HepG2 (cell line): ENCODE measurements around the gene FBF1. TPM values are rescaled to one million over a fixed set of nuclear protein-coding genes. Genes with fewer than 3 reads are reported as not detected.

Source experiments
- ATAC-seq: fragments of 200-7000 bp; cut with Tn5 transposase; 3 replicates; pipeline ENCODE4 v1.9.1; 2020; ENCODE audit warnings: mild to moderate bottlenecking, moderate library complexity
- BruUV-seq: library from RNA; stranded (reverse); fragments of 400-500 nt; replicated peaks from 2 replicates; lab custom pipeline; 2021; lab: Mats Ljungman, UMichigan
- CTCF ChIA-PET: fragments of 300-600 bp; formaldehyde crosslinking; extraction: SDS; loops from one replicate; lab custom pipeline; 2021; ENCODE audit warnings: low total read pairs, inconsistent platforms, low intra/inter-chr PET ratio; lab: Yijun Ruan, JAX
- POLR2A ChIA-PET: fragments of 350-600 bp; sonication (Branson Sonifier 250); formaldehyde crosslinking; loops from one replicate; lab custom pipeline; 2020; ENCODE audit warnings: antibody characterized with exemption, inconsistent platforms; lab: Yijun Ruan, JAX
- DNase-seq: peaks from one replicate; pipeline ENCODE4 v3.0.0-alpha.2; 2015; ENCODE audit warnings: low spot score
- FAIRE-seq: peaks from 3 replicates; lab custom pipeline; 2011; peaks lifted over from hg19 to GRCh38; lab: Jason Lieb, UNC
- H2AFZ ChIP-seq: one replicate; pipeline ENCODE4 v1.6.1; 2011; ENCODE audit warnings: low read length, inconsistent platforms
- H3K27ac ChIP-seq: fragments of 300-600 bp; 3 replicates; pipeline ENCODE4 v1.8.0; 2011; ENCODE audit warnings: mixed run types, mild to moderate bottlenecking, mixed read lengths, low read length, inconsistent platforms; ENCODE audit not compliant: insufficient read depth; ENCODE audit errors: extremely low read length
- H3K27me3 ChIP-seq, 2 experiments: fragments of 200-600 bp in 1 of 2; 2 replicates in 1 of 2; 3 replicates in 1 of 2; pipeline versions ENCODE4 v1.6.0 to v1.8.0; 2011; ENCODE audit warnings: low read length in 2 of 2, mild to moderate bottlenecking in 2 of 2, moderate library complexity in 2 of 2, inconsistent platforms in 1 of 2; ENCODE audit not compliant: insufficient read depth in 2 of 2, control insufficient read depth in 1 of 2
- H3K36me3 ChIP-seq, 2 experiments: fragments of 200-600 bp in 1 of 2; replicated peaks in 1 of 2; 2 replicates in 1 of 2; 3 replicates in 1 of 2; pipeline versions ENCODE4 v1.5.1 to v1.8.0; 2011; ENCODE audit warnings: low read length in 2 of 2, inconsistent platforms in 1 of 2; ENCODE audit not compliant: insufficient read depth in 2 of 2, control insufficient read depth in 1 of 2
- H3K4me1 ChIP-seq: 2 replicates; pipeline ENCODE4 v1.5.1; 2012; ENCODE audit warnings: low read length, inconsistent platforms; ENCODE audit not compliant: insufficient read depth
- H3K4me2 ChIP-seq: 2 replicates; pipeline ENCODE4 v1.6.0; 2011; ENCODE audit warnings: low read depth, low read length, inconsistent platforms
- H3K4me3 ChIP-seq, 3 experiments: fragments of 200-600 bp in 1 of 3; sonication (generic), shearing (Covaris generic) in 1 of 3; replicated peaks in 1 of 3; 2 replicates each; pipeline ENCODE4 v1.5.1; 2011 to 2016; ENCODE audit warnings: low read length in 3 of 3, inconsistent platforms in 2 of 3, low read depth in 2 of 3, mild to moderate bottlenecking in 2 of 3, control low read depth in 1 of 3, mixed read lengths in 1 of 3; ENCODE audit not compliant: insufficient read depth in 1 of 3
- H3K79me2 ChIP-seq: one replicate; pipeline ENCODE4 v1.6.1; 2011; ENCODE audit warnings: low read length, inconsistent platforms; ENCODE audit not compliant: insufficient read depth
- H3K9ac ChIP-seq: 2 replicates; pipeline ENCODE4 v1.6.0; 2011; ENCODE audit warnings: mild to moderate bottlenecking, low read depth, low read length, inconsistent platforms; ENCODE audit not compliant: insufficient read depth
- H3K9me3 ChIP-seq: 2 replicates; pipeline ENCODE4 v1.5.1; 2012; ENCODE audit warnings: mild to moderate bottlenecking, low read length
- H4K20me1 ChIP-seq: 2 replicates; pipeline ENCODE4 v1.6.0; 2011; ENCODE audit warnings: inconsistent platforms, mild to moderate bottlenecking, low read length, moderate library complexity; ENCODE audit not compliant: insufficient read depth
- CBX2 ChIP-seq, 2 experiments: fragments of 200-600 bp in 1 of 2; sonication (generic); formaldehyde crosslinking in 1 of 2; IDR thresholded peaks; 2 replicates each; pipeline versions ENCODE4 v1.7.0 to v1.8.1; 2018 to 2022; ENCODE audit warnings: low read depth in 2 of 2, low read length in 1 of 2, mild to moderate bottlenecking in 1 of 2, missing genetic modification reagents in 1 of 2
- SNAPC5 ChIP-seq: sonication (generic); formaldehyde crosslinking; IDR thresholded peaks from 2 replicates; pipeline ENCODE4 v1.8.1; 2023; ENCODE audit warnings: mild to moderate bottlenecking, missing genetic modification reagents, borderline replicate concordance
- ZFP91 ChIP-seq: sonication (generic); formaldehyde crosslinking; IDR thresholded peaks from 2 replicates; pipeline ENCODE4 v1.9.0; 2022; ENCODE audit warnings: missing genetic modification reagents, mild to moderate bottlenecking, borderline replicate concordance
- ZNF232 ChIP-seq: sonication (generic); formaldehyde crosslinking; IDR thresholded peaks from 2 replicates; pipeline ENCODE4 v1.4.0; 2020; ENCODE audit warnings: missing genetic modification reagents, borderline replicate concordance
- ZNF460 ChIP-seq: sonication (generic); formaldehyde crosslinking; IDR thresholded peaks from 2 replicates; pipeline ENCODE4 v1.5.1; 2020; ENCODE audit warnings: missing genetic modification reagents, mild to moderate bottlenecking, borderline replicate concordance
- ZNF577 ChIP-seq: sonication (generic); formaldehyde crosslinking; IDR thresholded peaks from 2 replicates; pipeline ENCODE4 v1.4.0; 2020; ENCODE audit warnings: mild to moderate bottlenecking, low read depth, missing genetic modification reagents, borderline replicate concordance
- ZNF7 ChIP-seq: IDR thresholded peaks from 2 replicates; pipeline ENCODE4 v1.6.1; 2016; ENCODE audit warnings: missing biosample characterization, missing genetic modification reagents
- WGBS: methylation state at CpG from one replicate; pipeline ENCODE4 v1.1.6; 2017; ENCODE audit warnings: low lambda C conversion rate; 5-methylcytosine and 5-hydroxymethylcytosine counted together
- in situ Hi-C: cut with HindIII; loops from 2 replicates; pipeline ENCODE4 v1.10.0; 2017; ENCODE audit warnings: low pct_unique_long_range_greater_than_20kb; ENCODE audit not compliant: extremely low pct_ligation_motif_present
- intact Hi-C: fragments of 100-400 bp; cut with micrococcal nuclease; formaldehyde crosslinking; loops from one replicate; pipeline ENCODE4 v1.10.0; 2022; ENCODE audit not compliant: unreplicated experiment
- polyA plus RNA-seq, 8 experiments: library from polyadenylated mRNA; depleted of rRNA in 3 of 8; stranded (reverse) in 7 of 8; unstranded in 1 of 8; fragments of >200 nt; fragmentation: Illumina TruSeq in 4 of 8; extraction: Trizol in 4 of 8; gene quantifications; 2 replicates each; pipeline versions ENCODE4 v1.2.1 to v1.2.3, GENCODE V29; 2011 to 2016; ENCODE audit warnings: low read depth in 4 of 8, missing spikeins in 1 of 8, mixed read lengths in 1 of 8; ENCODE audit not compliant: insufficient read depth in 1 of 8
- total RNA-seq, 5 experiments: library from RNA; depleted of rRNA; stranded (reverse); fragments of >200 nt; fragmentation: Illumina TruSeq; extraction: Trizol; gene quantifications; 2 replicates each; pipeline ENCODE4 v1.2.3, GENCODE V29; 2016; ENCODE audit warnings: low read depth in 1 of 5

FBF1 gene
- total and polyA plus RNA-seq, 2 of the 13 experiments (the other 11 are each of a cell fraction or from before 2014, with no cell fraction given) = 2.4 to 8.1 TPM

GRCh38 chr17:75902406-75902805 lies 38.4 kb downstream of the FBF1 start:
- Histone ChIP-seq H3K27ac (no peak overlapping the region), H4K20me1 (no peaks in the 10 kb centered on the region), H3K4me1 (peaks cover 38% of the 10 kb centered on the region), H2AFZ (no peak overlapping the region), H3K27me3 (no peaks in the 10 kb centered on the region; a peak in 1 of 5 replicates), H3K4me3 (no peak overlapping the region), H3K9ac (no peak overlapping the region), H3K36me3 (peaks cover 28 to 53% of the 10 kb centered on the region in 2 experiments), H3K79me2 (peaks cover 19% of the 10 kb centered on the region)
- ChIA-PET POLR2A (interaction anchor here (0.5 to 7.7 kb wide), 5 partner anchors 10 to 101 kb away, joined by 4 to 95 read pairs (median 55); partner anchors contain the start of genes TRIM47 and WBP2), CTCF (no interaction called here)
- intact Hi-C loops = no loop called here
- no peak for FAIRE-seq
- 97% methylated on average over 6 of the region's 6 CpGs for WGBS
- no TSS peak for BruUV-seq
- no peak for TF ChIP-seq ZNF7 (CRISPR knock-in tag)
- TF ChIP-seq SNAPC5 = no peak
- TF ChIP-seq ZFP91 (CRISPR knock-in tag) = 0 out of 2 replicates have a peak, but pooled peaks have one; percentile 9
- no peak for TF ChIP-seq ZNF577 (CRISPR knock-in tag)
- no peak for TF ChIP-seq CBX2 (IDR thresholded peaks at IDR 0.05; ENCODE audit: low read depth, low read length)
- no peak for TF ChIP-seq CBX2 (CRISPR knock-in tag; IDR thresholded peaks at IDR 0.05; ENCODE audit: low read depth)
- no peak for TF ChIP-seq ZNF460
- no peak for TF ChIP-seq ZNF232 (CRISPR knock-in tag)
- TF ChIP-seq, all 625 proteins: peak for 1
- in situ Hi-C loops = no loop called here
- DNase-seq (no peak), ATAC-seq (no peak)
- H3K4me2 ChIP-seq = no peak overlapping the region
- H3K9me3 ChIP-seq = no peaks in the 10 kb centered on the region
